ENCODE data around the gene FAM184B.

DNA sequence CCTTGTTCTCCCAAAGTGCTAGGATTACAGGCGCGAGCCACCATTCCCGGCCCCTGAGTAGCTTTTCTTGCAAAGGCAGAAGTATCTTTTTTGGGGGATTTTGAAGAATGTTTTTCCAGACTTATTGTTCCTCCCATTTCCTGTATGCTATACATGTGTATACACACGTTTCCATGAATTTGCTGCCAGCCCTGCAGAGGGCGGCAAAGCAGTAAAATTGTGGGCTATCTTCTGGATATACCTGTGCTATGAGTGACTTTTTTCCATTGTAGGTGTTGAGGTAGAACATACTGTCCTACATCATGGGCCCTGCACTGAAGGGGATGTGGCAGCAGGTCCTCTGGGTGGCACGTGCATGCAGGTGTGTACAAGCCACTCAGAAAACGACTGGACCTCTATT is 183.9 kb downstream of the FAM184B start:
- TF ChIP-seq EZH2 (IDR thresholded peaks at IDR 0.05; ENCODE audit: borderline replicate concordance): no peak
- TF ChIP-seq, protein P1, sequence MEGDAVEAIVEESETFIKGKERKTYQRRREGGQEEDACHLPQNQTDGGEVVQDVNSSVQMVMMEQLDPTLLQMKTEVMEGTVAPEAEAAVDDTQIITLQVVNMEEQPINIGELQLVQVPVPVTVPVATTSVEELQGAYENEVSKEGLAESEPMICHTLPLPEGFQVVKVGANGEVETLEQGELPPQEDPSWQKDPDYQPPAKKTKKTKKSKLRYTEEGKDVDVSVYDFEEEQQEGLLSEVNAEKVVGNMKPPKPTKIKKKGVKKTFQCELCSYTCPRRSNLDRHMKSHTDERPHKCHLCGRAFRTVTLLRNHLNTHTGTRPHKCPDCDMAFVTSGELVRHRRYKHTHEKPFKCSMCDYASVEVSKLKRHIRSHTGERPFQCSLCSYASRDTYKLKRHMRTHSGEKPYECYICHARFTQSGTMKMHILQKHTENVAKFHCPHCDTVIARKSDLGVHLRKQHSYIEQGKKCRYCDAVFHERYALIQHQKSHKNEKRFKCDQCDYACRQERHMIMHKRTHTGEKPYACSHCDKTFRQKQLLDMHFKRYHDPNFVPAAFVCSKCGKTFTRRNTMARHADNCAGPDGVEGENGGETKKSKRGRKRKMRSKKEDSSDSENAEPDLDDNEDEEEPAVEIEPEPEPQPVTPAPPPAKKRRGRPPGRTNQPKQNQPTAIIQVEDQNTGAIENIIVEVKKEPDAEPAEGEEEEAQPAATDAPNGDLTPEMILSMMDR (IDR thresholded peaks at IDR 0.05; ENCODE audit: poor library complexity): peak; percentile 46
- TF ChIP-seq EZH2phosphoT487 (IDR thresholded peaks at IDR 0.05; ENCODE audit: low read depth, severe bottlenecking, unreplicated experiment): no peak
